Measurements from ENCODE around the gene MDFI. TPM values are rescaled to one million over a fixed set of nuclear protein-coding genes. Genes with fewer than 3 reads are reported as not detected.

The MDFI gene
- total and polyA plus RNA-seq, 5 donors from 2014 or later: not detected

DNA sequence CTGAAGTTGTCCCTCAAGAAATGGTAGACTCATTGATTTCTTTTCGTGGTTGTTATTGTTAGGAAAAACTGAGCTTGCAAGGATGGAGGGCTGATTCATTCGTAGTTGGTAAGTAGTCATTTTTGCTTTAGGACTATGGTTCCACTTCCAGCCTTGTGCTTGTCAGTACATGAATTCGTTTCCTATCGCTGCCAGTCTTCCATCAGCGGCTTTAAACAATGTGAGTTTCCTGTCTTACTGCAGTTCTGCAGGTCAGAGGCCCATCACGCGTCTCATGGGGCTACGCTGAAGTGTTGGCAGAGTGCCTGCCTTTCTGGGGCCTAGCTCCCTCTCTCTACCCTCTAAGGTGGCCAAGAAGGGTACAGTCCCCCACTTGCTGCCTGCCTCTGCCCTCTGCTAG, 11.4 kb upstream of the MDFI start:
- no peaks in the 10 kb centered on the region for H3K36me3 Mint-ChIP-seq
- no peak for ATAC-seq (ENCODE audit: low read depth in 2 of 2)
- H3K9me3 ChIP-seq (ENCODE audit: control insufficient read depth in 2 of 2, low read length in 2 of 2): no peaks in the 10 kb centered on the region
- H3K27me3 ChIP-seq (ENCODE audit: control insufficient read depth, insufficient read depth, low read length): peaks cover 3% of the 10 kb centered on the region
- H3K27ac Mint-ChIP-seq: no peak overlapping the region
- no peak overlapping the region for H3K4me3 Mint-ChIP-seq
- peaks cover 0 to 12% (median under 1%) of the 10 kb centered on the region in 7 donors for H3K9me3 Mint-ChIP-seq
- no peaks in the 10 kb centered on the region for H3K36me3 ChIP-seq (ENCODE audit: control insufficient read depth, insufficient read depth, low read length)
- H3K27me3 Mint-ChIP-seq: peaks cover 24% of the 10 kb centered on the region
- peaks cover 0 to 14% (median 2%) of the 10 kb centered on the region in 4 donors for H3K4me1 Mint-ChIP-seq
- DNase-seq: no peak
- no peak overlapping the region for H3K4me3 ChIP-seq (ENCODE audit: low read depth, low read length)
- H3K4me1 ChIP-seq (ENCODE audit: control insufficient read depth, insufficient read depth, low read length, poor library complexity, severe bottlenecking): no peaks in the 10 kb centered on the region
- no peak overlapping the region for H3K27ac ChIP-seq (ENCODE audit: insufficient read depth, low read length, poor library complexity, severe bottlenecking)

DNA sequence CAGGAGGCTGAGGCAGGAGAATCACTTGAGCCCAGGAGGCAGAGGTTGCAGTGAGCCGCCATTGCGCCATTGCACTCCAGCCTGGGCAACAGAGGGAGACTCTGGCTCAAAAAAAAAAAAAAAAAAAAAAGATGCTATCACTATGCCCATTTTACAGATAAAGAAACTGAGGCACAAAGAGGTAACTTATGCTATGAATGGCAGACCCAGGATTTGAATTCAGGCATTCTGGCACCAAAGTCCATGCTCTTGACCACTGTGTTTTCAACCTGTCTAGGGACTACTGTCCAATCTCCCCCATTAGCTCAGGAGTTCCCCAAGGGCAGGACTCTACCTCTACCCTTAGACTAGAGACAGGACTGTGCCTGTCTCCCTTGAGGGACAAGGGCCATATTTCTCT, 9.1 kb upstream of the MDFI start:
- Mint-ChIP-seq H3K4me3 (no peak overlapping the region), H3K36me3 (no peaks in the 10 kb centered on the region), H3K9me3 (peaks cover 0 to 2% (median 0%) of the 10 kb centered on the region in 7 donors), H3K27me3 (peaks cover 9% of the 10 kb centered on the region), H3K27ac (no peak overlapping the region), H3K4me1 (peaks cover 0 to 14% (median 2%) of the 10 kb centered on the region in 4 donors)
- no peak overlapping the region for H3K27ac ChIP-seq (ENCODE audit: insufficient read depth, low read length, poor library complexity, severe bottlenecking)
- H3K9me3 ChIP-seq (ENCODE audit: control insufficient read depth in 2 of 2, low read length in 2 of 2): no peaks in the 10 kb centered on the region
- no peak for ATAC-seq (ENCODE audit: low read depth in 2 of 2)
- H3K27me3 ChIP-seq (ENCODE audit: control insufficient read depth, insufficient read depth, low read length): peaks cover 2% of the 10 kb centered on the region
- DNase-seq: no peak
- no peak overlapping the region for H3K4me3 ChIP-seq (ENCODE audit: low read depth, low read length)
- no peaks in the 10 kb centered on the region for H3K4me1 ChIP-seq (ENCODE audit: control insufficient read depth, insufficient read depth, low read length, poor library complexity, severe bottlenecking)
- no peaks in the 10 kb centered on the region for H3K36me3 ChIP-seq (ENCODE audit: control insufficient read depth, insufficient read depth, low read length)

DNA sequence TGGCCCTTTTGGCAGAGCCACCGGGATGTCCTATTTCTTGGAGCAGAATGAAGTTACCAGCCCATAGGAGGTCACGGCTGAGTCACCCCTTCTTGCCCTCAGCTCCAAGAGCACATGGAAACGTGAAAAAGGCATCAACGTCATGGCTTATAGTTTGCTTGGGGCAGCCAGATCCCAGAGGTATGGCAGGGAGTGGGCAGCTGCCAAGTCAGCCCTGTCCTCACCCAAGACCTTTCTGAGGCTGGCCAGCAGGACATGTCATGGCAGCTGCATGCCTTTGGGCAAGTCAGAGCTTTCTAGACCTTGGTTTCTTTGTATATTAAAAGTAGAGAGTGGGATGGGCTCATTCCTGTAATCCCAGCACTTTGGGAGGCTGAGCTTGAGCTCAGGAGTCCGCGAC, 8.2 kb upstream of the MDFI start:
- H3K4me1 Mint-ChIP-seq: peaks cover 0 to 11% (median under 1%) of the 10 kb centered on the region in 4 donors
- H3K27me3 Mint-ChIP-seq: peaks cover 18% of the 10 kb centered on the region
- DNase-seq (no peak), ATAC-seq (ENCODE audit: low read depth in 2 of 2) (no peak)
- H3K9me3 Mint-ChIP-seq: peaks cover 0 to 2% (median 0%) of the 10 kb centered on the region in 7 donors
- no peaks in the 10 kb centered on the region for H3K4me1 ChIP-seq (ENCODE audit: control insufficient read depth, insufficient read depth, low read length, poor library complexity, severe bottlenecking)
- no peak overlapping the region for H3K27ac ChIP-seq (ENCODE audit: insufficient read depth, low read length, poor library complexity, severe bottlenecking)
- H3K4me3 ChIP-seq (ENCODE audit: low read depth, low read length): no peak overlapping the region
- no peak overlapping the region for H3K27ac Mint-ChIP-seq
- H3K9me3 ChIP-seq (ENCODE audit: control insufficient read depth in 2 of 2, low read length in 2 of 2): no peaks in the 10 kb centered on the region
- H3K36me3 ChIP-seq (ENCODE audit: control insufficient read depth, insufficient read depth, low read length): no peaks in the 10 kb centered on the region
- no peak overlapping the region for H3K4me3 Mint-ChIP-seq
- no peaks in the 10 kb centered on the region for H3K36me3 Mint-ChIP-seq
- H3K27me3 ChIP-seq (ENCODE audit: control insufficient read depth, insufficient read depth, low read length): peaks cover 2% of the 10 kb centered on the region

DNA sequence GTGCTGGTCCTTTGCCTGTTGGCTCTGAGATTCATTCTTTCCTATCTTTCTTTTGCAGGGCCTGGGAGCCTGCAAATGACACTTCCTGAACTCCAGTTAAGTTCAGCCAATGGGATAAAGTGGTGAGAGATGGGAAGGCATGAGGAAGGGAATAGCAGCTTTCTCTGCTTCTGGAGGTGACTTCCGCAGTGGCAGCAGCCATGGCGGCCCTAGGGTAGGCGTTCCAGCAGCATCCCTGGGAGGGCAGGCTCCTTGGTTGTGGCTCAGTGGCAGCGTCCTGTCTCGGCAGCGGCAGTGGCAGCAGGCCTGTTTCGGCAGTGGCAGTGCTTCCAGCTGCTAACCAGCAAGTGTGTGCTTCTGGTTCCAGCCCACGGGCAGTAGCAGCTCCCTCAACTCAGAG, 7.3 kb upstream of the MDFI start:
- Histone ChIP-seq H3K4me1 (ENCODE audit: control insufficient read depth, insufficient read depth, low read length, poor library complexity, severe bottlenecking) (no peaks in the 10 kb centered on the region), H3K9me3 (ENCODE audit: control insufficient read depth in 2 of 2, low read length in 2 of 2) (no peaks in the 10 kb centered on the region), H3K36me3 (ENCODE audit: control insufficient read depth, insufficient read depth, low read length) (no peaks in the 10 kb centered on the region), H3K4me3 (ENCODE audit: low read depth, low read length) (no peak overlapping the region), H3K27me3 (ENCODE audit: control insufficient read depth, insufficient read depth, low read length) (peaks cover 2% of the 10 kb centered on the region), H3K27ac (ENCODE audit: insufficient read depth, low read length, poor library complexity, severe bottlenecking) (no peak overlapping the region)
- H3K9me3 Mint-ChIP-seq: no peaks in the 10 kb centered on the region
- H3K27me3 Mint-ChIP-seq: peaks cover 26% of the 10 kb centered on the region
- no peak overlapping the region for H3K27ac Mint-ChIP-seq
- ATAC-seq (ENCODE audit: low read depth in 2 of 2) (no peak), DNase-seq (no peak)
- H3K4me3 Mint-ChIP-seq: no peak overlapping the region
- peaks cover 2% of the 10 kb centered on the region for H3K36me3 Mint-ChIP-seq
- H3K4me1 Mint-ChIP-seq: peaks cover 0 to 2% (median 0%) of the 10 kb centered on the region in 4 donors

DNA sequence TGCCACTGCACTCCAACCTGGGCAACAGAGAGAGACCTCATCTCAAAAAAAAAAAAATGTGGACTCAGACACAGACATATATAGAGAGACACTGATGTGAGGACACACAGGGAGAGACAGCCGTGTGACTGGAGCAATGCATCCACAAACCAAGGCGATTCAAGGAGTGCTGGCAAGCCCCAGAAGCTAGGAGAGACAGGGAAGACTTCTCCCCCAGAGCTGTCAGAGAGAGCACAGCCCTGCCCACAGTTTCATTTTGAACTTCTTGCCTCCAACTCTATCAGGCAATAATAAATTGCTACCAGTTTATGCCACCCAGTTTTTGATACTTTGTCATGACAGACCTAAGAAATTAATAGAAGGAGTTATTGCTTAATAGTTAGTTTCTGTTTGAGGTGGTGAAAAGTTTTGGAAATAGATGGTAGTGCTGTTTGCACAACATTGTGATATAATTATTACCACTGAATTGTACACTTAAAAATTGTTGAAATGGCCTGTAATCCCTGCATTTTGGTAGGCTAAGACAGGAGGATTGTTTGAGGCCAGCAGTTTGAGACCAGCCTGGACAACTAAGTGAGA, 5.1 kb upstream of the MDFI start:
- Mint-ChIP-seq H3K4me3 (no peak overlapping the region), H3K9me3 (no peaks in the 10 kb centered on the region), H3K27ac (no peak overlapping the region), H3K27me3 (peaks cover 44% of the 10 kb centered on the region), H3K4me1 (peaks cover 0 to 7% (median 0%) of the 10 kb centered on the region in 4 donors), H3K36me3 (peaks cover 2% of the 10 kb centered on the region)
- Histone ChIP-seq H3K9me3 (ENCODE audit: control insufficient read depth in 2 of 2, low read length in 2 of 2) (no peaks in the 10 kb centered on the region), H3K27me3 (ENCODE audit: control insufficient read depth, insufficient read depth, low read length) (peaks cover 2% of the 10 kb centered on the region), H3K4me1 (ENCODE audit: control insufficient read depth, insufficient read depth, low read length, poor library complexity, severe bottlenecking) (peaks cover 4% of the 10 kb centered on the region), H3K27ac (ENCODE audit: insufficient read depth, low read length, poor library complexity, severe bottlenecking) (no peak overlapping the region), H3K36me3 (ENCODE audit: control insufficient read depth, insufficient read depth, low read length) (no peaks in the 10 kb centered on the region), H3K4me3 (ENCODE audit: low read depth, low read length) (no peak overlapping the region)
- ATAC-seq (ENCODE audit: low read depth in 2 of 2) (no peak), DNase-seq (no peak)

DNA sequence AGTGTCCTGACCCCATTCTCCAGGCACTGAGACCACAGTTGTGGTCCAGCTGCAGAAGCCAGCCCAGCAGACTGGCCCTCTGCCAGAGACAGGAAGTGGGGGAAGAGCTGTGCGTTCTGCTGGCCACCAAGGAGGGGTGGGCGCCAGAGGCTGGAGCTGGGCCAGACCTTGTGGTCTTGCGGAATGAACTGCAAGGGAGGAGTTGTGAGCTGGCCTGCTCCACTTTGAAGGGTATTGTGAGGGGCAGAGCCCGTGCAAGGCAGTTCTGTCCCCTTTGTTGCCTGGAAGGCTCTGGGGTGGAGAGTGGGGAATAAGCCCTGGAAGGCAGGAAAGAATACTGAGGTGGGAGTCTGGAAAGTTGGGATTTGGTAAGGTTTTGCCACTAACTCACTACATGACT, 3.6 kb upstream of the MDFI start:
- Histone ChIP-seq H3K27ac (ENCODE audit: insufficient read depth, low read length, poor library complexity, severe bottlenecking) (no peak overlapping the region), H3K4me3 (ENCODE audit: low read depth, low read length) (no peak overlapping the region), H3K4me1 (ENCODE audit: control insufficient read depth, insufficient read depth, low read length, poor library complexity, severe bottlenecking) (peaks cover 8% of the 10 kb centered on the region), H3K36me3 (ENCODE audit: control insufficient read depth, insufficient read depth, low read length) (no peaks in the 10 kb centered on the region), H3K27me3 (ENCODE audit: control insufficient read depth, insufficient read depth, low read length) (peaks cover 2% of the 10 kb centered on the region), H3K9me3 (ENCODE audit: control insufficient read depth in 2 of 2, low read length in 2 of 2) (no peaks in the 10 kb centered on the region)
- no peak for ATAC-seq (ENCODE audit: low read depth in 2 of 2)
- H3K36me3 Mint-ChIP-seq: peaks cover 2% of the 10 kb centered on the region
- no peak overlapping the region for H3K4me3 Mint-ChIP-seq
- peaks cover 58% of the 10 kb centered on the region for H3K27me3 Mint-ChIP-seq
- H3K9me3 Mint-ChIP-seq: peaks cover 0 to 1% (median 0%) of the 10 kb centered on the region in 7 donors
- H3K27ac Mint-ChIP-seq: no peak overlapping the region
- DNase-seq: no peak
- peaks cover 0 to 14% (median 3%) of the 10 kb centered on the region in 4 donors for H3K4me1 Mint-ChIP-seq

DNA sequence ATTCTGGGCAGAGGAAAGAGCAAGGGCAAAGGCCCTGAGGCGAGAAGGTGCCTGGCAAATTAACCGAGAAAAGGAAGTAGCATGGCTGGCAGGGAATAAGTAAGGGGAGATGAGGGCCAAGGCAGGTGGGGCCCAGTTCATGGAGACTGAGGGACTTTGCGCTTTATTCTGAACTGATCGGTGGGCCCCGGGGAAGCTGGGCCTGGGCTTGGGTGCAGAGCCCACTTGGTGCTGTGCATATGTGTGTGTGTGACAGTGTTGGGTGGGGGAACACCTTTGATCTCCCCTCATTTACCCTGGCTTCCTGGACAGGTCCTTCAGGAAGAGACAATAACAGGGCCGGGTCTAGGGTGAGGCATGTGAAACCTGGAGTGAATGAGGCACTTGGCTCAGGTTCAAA, 2.9 kb upstream of the MDFI start:
- H3K36me3 Mint-ChIP-seq: peaks cover 2% of the 10 kb centered on the region
- peaks cover 0 to 15% (median 3%) of the 10 kb centered on the region in 4 donors for H3K4me1 Mint-ChIP-seq
- no peaks in the 10 kb centered on the region for H3K36me3 ChIP-seq (ENCODE audit: control insufficient read depth, insufficient read depth, low read length)
- peaks cover 57% of the 10 kb centered on the region for H3K27me3 Mint-ChIP-seq
- peaks cover 0 to 2% (median 0%) of the 10 kb centered on the region in 7 donors for H3K9me3 Mint-ChIP-seq
- DNase-seq (no peak), ATAC-seq (ENCODE audit: low read depth in 2 of 2) (no peak)
- H3K4me3 Mint-ChIP-seq: no peak overlapping the region
- peaks cover 2% of the 10 kb centered on the region for H3K27me3 ChIP-seq (ENCODE audit: control insufficient read depth, insufficient read depth, low read length)
- H3K4me3 ChIP-seq (ENCODE audit: low read depth, low read length): no peak overlapping the region
- H3K27ac Mint-ChIP-seq: no peak overlapping the region
- peaks cover 8% of the 10 kb centered on the region for H3K4me1 ChIP-seq (ENCODE audit: control insufficient read depth, insufficient read depth, low read length, poor library complexity, severe bottlenecking)
- H3K27ac ChIP-seq (ENCODE audit: insufficient read depth, low read length, poor library complexity, severe bottlenecking): no peak overlapping the region
- no peaks in the 10 kb centered on the region for H3K9me3 ChIP-seq (ENCODE audit: control insufficient read depth in 2 of 2, low read length in 2 of 2)

DNA sequence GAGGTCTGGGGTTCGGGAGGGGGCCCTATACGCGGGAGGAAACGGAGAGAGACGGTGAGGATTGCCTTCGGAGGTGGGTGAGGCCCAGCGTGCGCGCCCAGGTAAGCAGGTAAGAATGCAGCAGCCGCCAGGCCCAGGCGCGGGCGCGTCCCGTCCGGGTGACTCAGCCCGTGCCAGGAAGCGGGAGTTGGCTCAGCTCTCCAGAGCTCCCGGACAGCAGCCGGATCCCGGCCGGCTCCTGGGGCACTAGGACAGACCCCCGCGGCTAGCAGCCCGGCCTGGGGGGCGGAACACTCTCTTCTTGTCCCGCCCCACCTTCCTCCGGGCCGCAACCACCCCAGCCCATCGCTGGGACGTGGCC, 1.5 kb upstream of the MDFI start:
- no peak overlapping the region for H3K27ac Mint-ChIP-seq
- Histone ChIP-seq H3K4me3 (ENCODE audit: low read depth, low read length) (no peak overlapping the region), H3K4me1 (ENCODE audit: control insufficient read depth, insufficient read depth, low read length, poor library complexity, severe bottlenecking) (peaks cover 8% of the 10 kb centered on the region), H3K9me3 (ENCODE audit: control insufficient read depth in 2 of 2, low read length in 2 of 2) (no peaks in the 10 kb centered on the region), H3K27me3 (ENCODE audit: control insufficient read depth, insufficient read depth, low read length) (peaks cover 2% of the 10 kb centered on the region), H3K36me3 (ENCODE audit: control insufficient read depth, insufficient read depth, low read length) (no peaks in the 10 kb centered on the region), H3K27ac (ENCODE audit: insufficient read depth, low read length, poor library complexity, severe bottlenecking) (no peak overlapping the region)
- peaks cover 0 to 2% (median 0%) of the 10 kb centered on the region in 7 donors for H3K9me3 Mint-ChIP-seq
- H3K4me1 Mint-ChIP-seq: peaks cover 0 to 17% (median 3%) of the 10 kb centered on the region in 4 donors
- H3K4me3 Mint-ChIP-seq: no peak overlapping the region
- no peak for ATAC-seq (ENCODE audit: low read depth in 2 of 2)
- peaks cover 64% of the 10 kb centered on the region for H3K27me3 Mint-ChIP-seq
- H3K36me3 Mint-ChIP-seq: peaks cover 2% of the 10 kb centered on the region
- DNase-seq: no peak
